ENCODE results near the gene NBEAL1. TPM values are rescaled to one million over a fixed set of nuclear protein-coding genes. Genes with fewer than 3 reads are reported as not detected.

The NBEAL1 gene
- total RNA-seq, result 11.3 and 12.5 TPM in 2 replicates

DNA sequence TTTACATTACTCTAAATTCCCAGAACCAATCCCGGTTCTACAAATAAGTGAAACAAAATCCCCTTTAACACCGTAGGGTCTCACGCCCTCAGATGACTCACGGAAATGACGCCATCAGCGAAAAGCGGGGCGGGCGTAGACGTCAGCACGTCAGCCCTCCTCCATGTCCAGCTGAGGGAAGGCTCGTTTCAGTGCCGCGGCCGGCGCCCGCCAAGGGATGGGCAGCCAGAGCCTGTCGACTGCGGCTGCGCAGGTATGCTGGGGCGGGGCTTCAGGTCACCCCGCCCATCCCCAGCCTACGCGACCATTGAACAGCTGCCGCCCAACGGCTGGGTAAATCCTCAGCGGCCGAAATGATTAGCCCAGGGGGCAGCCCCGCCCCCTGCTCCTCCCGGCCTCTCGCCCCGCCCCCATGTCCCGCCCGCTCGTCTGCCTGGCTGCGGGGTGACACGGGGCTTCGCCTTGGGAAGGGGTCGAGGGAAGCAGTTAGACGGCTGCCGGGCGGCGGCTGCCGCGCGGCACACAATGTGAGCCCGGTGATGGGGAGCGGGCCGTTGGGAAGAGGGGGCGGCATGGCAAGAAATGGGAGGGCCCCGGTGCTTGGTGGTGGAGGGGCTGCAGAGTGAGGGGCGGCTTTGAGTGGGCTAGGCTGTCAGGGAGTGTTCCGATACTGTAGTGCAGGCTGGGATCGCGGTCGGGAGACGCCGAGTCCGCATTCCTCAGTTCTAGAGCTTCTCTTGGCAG is at the start of gene NBEAL1:
TSS of gene NBEAL1 (plus strand) at position 420 of the 744 bp plus-strand sequence. CDS start 1,510 bp downstream, outside the sequence.

DNA sequence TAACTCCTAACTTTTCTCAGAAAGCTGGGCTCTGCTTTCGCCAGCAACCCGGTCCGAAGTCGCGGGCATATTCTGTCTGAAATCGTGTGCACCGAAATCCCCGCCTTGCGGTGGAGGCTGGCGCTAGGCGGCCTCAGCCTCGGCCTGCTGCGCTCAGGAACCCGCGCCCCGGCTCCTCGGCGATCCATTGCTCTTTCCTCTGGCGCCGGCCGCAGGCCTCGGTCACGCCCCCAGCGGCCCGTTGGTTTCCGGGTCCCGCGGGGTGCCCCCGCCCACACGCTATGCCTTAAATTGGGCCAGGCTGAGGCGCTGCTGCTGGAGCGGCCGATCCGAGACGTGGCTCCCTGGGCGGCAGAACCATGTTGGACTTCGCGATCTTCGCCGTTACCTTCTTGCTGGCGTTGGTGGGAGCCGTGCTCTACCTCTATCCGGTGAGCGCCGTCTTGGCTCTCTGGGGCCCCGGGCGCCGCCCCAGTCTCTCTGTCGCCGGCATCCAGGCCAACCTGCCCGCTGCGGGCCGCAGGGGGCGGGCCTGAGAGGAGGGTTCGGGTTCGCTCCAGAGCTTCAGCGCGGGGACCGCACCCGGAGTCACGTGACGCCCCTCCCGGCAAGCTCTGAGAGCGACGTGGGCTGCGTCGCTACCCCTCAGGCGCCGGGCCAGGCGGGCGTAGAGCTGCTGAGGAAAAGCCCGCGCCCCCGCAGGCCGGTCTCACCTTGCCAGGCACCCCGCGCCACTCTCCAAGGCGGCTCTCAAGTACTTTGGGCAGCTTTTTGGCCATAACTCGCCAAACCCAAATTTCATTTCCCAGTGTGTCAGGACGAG is 224.2 kb downstream of the NBEAL1 start, which contains the start of gene CYP20A1:
TSS of gene CYP20A1 (plus strand) at position 315 of the 823 bp plus-strand sequence. CDS start at position 360, 45 bp downstream.

Other genes starting within 250 kb of the NBEAL1 start
- 1.8 and 4.9 TPM in 2 replicates for gene ICA1L, start 143.1 kb upstream of the NBEAL1 start, total RNA-seq
- 6.4 and 18.4 TPM in 2 replicates for gene WDR12, start 103.2 kb upstream of the NBEAL1 start, total RNA-seq
- gene CARF, start 102.6 kb upstream of the NBEAL1 start, total RNA-seq, result 3.6 and 11.3 TPM in 2 replicates
- 17.7 and 18.6 TPM in 2 replicates for gene CYP20A1, start 224.1 kb downstream of the NBEAL1 start, total RNA-seq

Data from epithelial cell of alveolus of lung (primary cell).